HEK293 (cell line): Measurements from ENCODE around the gene OMA1.

Source experiments
- HOXC10 ChIP-seq: sonication (generic); formaldehyde crosslinking; IDR thresholded peaks from 2 replicates; pipeline ENCODE4 v1.8.1; 2023; ENCODE audit warnings: mild to moderate bottlenecking, missing genetic modification reagents
- MYNN ChIP-seq: fragments of 450-650 bp; formaldehyde crosslinking; IDR thresholded peaks from 2 replicates; pipeline ENCODE4 v1.5.1; 2016; ENCODE audit warnings: missing biosample characterization, missing genetic modification characterization, borderline replicate concordance
- WT1 ChIP-seq: fragments of 450-650 bp; formaldehyde crosslinking; IDR thresholded peaks from 2 replicates; pipeline ENCODE4 v1.5.1; 2016; ENCODE audit warnings: missing biosample characterization, missing genetic modification characterization
- ZNF423 ChIP-seq: fragments of 450-650 bp; formaldehyde crosslinking; IDR thresholded peaks from 2 replicates; pipeline ENCODE4 v1.5.1; 2016; ENCODE audit warnings: missing biosample characterization, missing genetic modification characterization
- ZNF596 ChIP-seq: fragments of 450-650 bp; IDR thresholded peaks from 2 replicates; pipeline ENCODE4 v1.5.0; 2018; ENCODE audit warnings: missing biosample characterization, mild to moderate bottlenecking, missing genetic modification characterization, moderate library complexity
- ZNF658 ChIP-seq: fragments of 450-650 bp; formaldehyde crosslinking; IDR thresholded peaks from 2 replicates; pipeline ENCODE4; 2016; ENCODE audit warnings: missing biosample characterization, missing genetic modification characterization
- ZNF777 ChIP-seq: fragments of 450-650 bp; formaldehyde crosslinking; IDR thresholded peaks from 2 replicates; pipeline ENCODE4 v1.5.1; 2017; ENCODE audit warnings: missing biosample characterization, missing genetic modification characterization, borderline replicate concordance
- ZSCAN16 ChIP-seq: fragments of 450-650 bp; formaldehyde crosslinking; IDR thresholded peaks from 2 replicates; pipeline ENCODE4 v1.5.1; 2016; ENCODE audit warnings: missing biosample characterization, missing genetic modification characterization
- TF ChIP-seq, protein P1 (sequence below): fragments of 450-650 bp; IDR thresholded peaks from 2 replicates; pipeline ENCODE4 v1.5.1; 2018; ENCODE audit warnings: missing biosample characterization, mild to moderate bottlenecking, missing genetic modification characterization
- TF ChIP-seq, protein P2 (sequence below): fragments of 450-650 bp; formaldehyde crosslinking; IDR thresholded peaks from 2 replicates; pipeline ENCODE4 v1.5.1; 2016; ENCODE audit warnings: missing biosample characterization, missing genetic modification characterization
- TF ChIP-seq, protein P3 (sequence below): fragments of 450-650 bp; formaldehyde crosslinking; IDR thresholded peaks from 2 replicates; pipeline ENCODE4 v1.5.1; 2016; ENCODE audit warnings: missing biosample characterization, missing genetic modification characterization

DNA sequence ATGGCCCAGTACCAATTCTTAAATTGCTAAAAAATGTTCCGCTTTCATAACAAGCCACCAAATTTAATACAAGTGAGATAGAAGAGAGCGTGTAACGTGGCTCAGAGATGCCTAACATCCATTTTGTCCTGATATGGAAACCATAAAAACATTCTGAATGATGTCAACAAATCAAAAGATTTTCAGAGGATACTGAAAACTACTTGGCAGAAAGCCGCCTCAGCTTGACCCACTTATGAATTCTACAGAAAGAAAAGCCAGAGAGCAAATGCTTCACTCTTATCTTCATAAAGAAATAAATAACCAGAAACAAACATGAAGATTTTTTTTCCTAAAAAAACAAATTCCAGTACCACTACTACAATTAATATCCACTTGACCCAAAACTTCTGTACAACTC is 41.2 kb downstream of the OMA1 start:
- TF ChIP-seq WT1: no peak
- no peak for TF ChIP-seq ZNF658 (tag by site-specific recombination)
- no peak for TF ChIP-seq MYNN (tag by site-specific recombination)
- TF ChIP-seq, protein P1, sequence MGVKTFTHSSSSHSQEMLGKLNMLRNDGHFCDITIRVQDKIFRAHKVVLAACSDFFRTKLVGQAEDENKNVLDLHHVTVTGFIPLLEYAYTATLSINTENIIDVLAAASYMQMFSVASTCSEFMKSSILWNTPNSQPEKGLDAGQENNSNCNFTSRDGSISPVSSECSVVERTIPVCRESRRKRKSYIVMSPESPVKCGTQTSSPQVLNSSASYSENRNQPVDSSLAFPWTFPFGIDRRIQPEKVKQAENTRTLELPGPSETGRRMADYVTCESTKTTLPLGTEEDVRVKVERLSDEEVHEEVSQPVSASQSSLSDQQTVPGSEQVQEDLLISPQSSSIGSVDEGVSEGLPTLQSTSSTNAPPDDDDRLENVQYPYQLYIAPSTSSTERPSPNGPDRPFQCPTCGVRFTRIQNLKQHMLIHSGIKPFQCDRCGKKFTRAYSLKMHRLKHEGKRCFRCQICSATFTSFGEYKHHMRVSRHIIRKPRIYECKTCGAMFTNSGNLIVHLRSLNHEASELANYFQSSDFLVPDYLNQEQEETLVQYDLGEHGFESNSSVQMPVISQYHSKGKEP: no peak
- TF ChIP-seq, protein P2, sequence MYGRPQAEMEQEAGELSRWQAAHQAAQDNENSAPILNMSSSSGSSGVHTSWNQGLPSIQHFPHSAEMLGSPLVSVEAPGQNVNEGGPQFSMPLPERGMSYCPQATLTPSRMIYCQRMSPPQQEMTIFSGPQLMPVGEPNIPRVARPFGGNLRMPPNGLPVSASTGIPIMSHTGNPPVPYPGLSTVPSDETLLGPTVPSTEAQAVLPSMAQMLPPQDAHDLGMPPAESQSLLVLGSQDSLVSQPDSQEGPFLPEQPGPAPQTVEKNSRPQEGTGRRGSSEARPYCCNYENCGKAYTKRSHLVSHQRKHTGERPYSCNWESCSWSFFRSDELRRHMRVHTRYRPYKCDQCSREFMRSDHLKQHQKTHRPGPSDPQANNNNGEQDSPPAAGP (tag by site-specific recombination): no peak
- TF ChIP-seq ZNF596 (tag by site-specific recombination): no peak
- no peak for TF ChIP-seq HOXC10 (CRISPR knock-in tag)
- TF ChIP-seq, protein P3, sequence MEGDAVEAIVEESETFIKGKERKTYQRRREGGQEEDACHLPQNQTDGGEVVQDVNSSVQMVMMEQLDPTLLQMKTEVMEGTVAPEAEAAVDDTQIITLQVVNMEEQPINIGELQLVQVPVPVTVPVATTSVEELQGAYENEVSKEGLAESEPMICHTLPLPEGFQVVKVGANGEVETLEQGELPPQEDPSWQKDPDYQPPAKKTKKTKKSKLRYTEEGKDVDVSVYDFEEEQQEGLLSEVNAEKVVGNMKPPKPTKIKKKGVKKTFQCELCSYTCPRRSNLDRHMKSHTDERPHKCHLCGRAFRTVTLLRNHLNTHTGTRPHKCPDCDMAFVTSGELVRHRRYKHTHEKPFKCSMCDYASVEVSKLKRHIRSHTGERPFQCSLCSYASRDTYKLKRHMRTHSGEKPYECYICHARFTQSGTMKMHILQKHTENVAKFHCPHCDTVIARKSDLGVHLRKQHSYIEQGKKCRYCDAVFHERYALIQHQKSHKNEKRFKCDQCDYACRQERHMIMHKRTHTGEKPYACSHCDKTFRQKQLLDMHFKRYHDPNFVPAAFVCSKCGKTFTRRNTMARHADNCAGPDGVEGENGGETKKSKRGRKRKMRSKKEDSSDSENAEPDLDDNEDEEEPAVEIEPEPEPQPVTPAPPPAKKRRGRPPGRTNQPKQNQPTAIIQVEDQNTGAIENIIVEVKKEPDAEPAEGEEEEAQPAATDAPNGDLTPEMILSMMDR (tag by site-specific recombination): no peak
- TF ChIP-seq ZSCAN16: no peak
- TF ChIP-seq ZNF423: no peak
- TF ChIP-seq ZNF777 (tag by site-specific recombination): no peak
